GM12892 (cell line): Measurements from ENCODE around the gene DLG5.

ENCODE experiments used
- POLR2A ChIP-seq: IDR thresholded peaks from 2 replicates; pipeline ENCODE4 v1.6.1; 2011; ENCODE audit warnings: low read depth, low read length, control low read depth
- POLR2AphosphoS5 ChIP-seq: IDR thresholded peaks from 2 replicates; pipeline ENCODE4 v1.6.1; 2011; ENCODE audit warnings: low read depth, low read length, control low read depth
- TAF1 ChIP-seq: IDR thresholded peaks from 2 replicates; pipeline ENCODE4 v1.6.1; 2011; ENCODE audit warnings: low read depth, mild to moderate bottlenecking, control low read depth, low read length, borderline replicate concordance

GRCh38 chr10:77827366-77827765 is 99.2 kb downstream of the DLG5 start:
- TF ChIP-seq POLR2A: no peak
- TF ChIP-seq TAF1: no peak
- TF ChIP-seq POLR2AphosphoS5: no peak
